ENCODE data around the gene NRDE2. TPM values are rescaled to one million over a fixed set of nuclear protein-coding genes. Genes with fewer than 3 reads are reported as not detected.

Gene NRDE2
- total RNA-seq (2022; extraction: Qiagen RNA extraction; ENCODE audit: low read depth): 7.3 to 9.2 TPM (median 8.0 TPM) in 5 replicates

DNA sequence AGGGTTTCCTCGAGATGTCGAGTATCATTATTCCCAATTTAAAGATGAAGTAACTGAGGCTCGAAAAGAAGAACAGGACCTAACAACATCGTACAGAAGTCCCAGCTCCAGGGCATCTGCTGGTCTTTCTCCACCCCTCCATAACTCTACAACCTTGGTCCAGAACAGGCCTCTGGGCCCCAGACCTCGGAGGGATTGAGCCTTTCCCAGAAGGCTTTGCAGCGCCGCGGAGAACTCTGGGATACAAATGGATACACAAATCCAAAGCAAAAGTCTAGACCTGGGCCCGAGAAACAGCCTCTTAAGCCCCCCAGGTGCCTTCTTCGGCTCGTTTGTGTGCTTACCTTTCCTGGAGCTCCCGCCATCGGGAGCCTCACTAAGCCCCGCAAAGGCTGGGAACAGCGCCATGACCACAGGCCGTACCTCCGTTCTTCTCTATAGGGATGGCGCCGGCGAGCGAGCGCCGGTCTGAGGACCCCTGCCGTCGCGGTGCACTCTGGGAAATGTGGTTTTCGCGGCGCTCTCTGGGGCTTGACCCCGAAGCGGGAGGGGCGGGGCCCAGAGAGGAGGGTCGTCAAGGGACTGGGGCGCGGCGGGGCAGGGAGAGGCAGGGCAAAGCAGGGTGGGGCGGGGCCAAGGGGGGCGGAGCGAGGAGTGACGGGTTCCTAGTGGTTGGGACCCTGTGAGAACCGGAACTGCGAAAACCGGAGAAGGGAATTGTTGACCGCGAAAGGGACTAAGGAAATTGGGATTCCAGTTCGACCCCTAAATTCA is at the start of gene NRDE2:
Gene NRDE2, minus strand, starts transcription at position 445 of the 774 bp plus-strand sequence. Its CDS starts 37 bp downstream, at position 408.

GRCh38 chr14:90256354-90257131 is 75.2 kb downstream of the NRDE2 start, which contains the start of gene PSMC1:
TSS of gene PSMC1 (plus strand) at chr14:90256553. CDS start at chr14:90256598, 45 bp downstream.

Other genes with a start within 250 kb of the NRDE2 start
- 220 to 327 TPM (median 226 TPM) in 5 replicates for gene PSMC1, start 75.4 kb downstream of the NRDE2 start, total RNA-seq (2022; extraction: Qiagen RNA extraction; ENCODE audit: low read depth)
- 301 to 367 TPM (median 341 TPM) in 5 replicates for gene CALM1, start 65.1 kb upstream of the NRDE2 start, total RNA-seq (2022; extraction: Qiagen RNA extraction; ENCODE audit: low read depth)